Astrocyte (in vitro differentiated cells and primary cell): ENCODE results near the gene PTMA.

Source experiments
- EZH2 ChIP-seq: IDR thresholded peaks from 2 replicates; pipeline ENCODE4 v1.6.1; 2012; ENCODE audit warnings: mild to moderate bottlenecking, low read length, inconsistent platforms; ENCODE audit not compliant: insufficient read depth
- TF ChIP-seq, protein P1 (sequence below): IDR thresholded peaks from 2 replicates; pipeline ENCODE4 v1.5.1; 2011; ENCODE audit warnings: low read depth, mild to moderate bottlenecking, inconsistent platforms, low read length, moderate library complexity; ENCODE audit not compliant: insufficient read depth

GRCh38 chr2:231699006-231699405 lies 9.3 kb upstream of the PTMA start:
- TF ChIP-seq, protein P1, sequence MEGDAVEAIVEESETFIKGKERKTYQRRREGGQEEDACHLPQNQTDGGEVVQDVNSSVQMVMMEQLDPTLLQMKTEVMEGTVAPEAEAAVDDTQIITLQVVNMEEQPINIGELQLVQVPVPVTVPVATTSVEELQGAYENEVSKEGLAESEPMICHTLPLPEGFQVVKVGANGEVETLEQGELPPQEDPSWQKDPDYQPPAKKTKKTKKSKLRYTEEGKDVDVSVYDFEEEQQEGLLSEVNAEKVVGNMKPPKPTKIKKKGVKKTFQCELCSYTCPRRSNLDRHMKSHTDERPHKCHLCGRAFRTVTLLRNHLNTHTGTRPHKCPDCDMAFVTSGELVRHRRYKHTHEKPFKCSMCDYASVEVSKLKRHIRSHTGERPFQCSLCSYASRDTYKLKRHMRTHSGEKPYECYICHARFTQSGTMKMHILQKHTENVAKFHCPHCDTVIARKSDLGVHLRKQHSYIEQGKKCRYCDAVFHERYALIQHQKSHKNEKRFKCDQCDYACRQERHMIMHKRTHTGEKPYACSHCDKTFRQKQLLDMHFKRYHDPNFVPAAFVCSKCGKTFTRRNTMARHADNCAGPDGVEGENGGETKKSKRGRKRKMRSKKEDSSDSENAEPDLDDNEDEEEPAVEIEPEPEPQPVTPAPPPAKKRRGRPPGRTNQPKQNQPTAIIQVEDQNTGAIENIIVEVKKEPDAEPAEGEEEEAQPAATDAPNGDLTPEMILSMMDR: no peak
- no peak for TF ChIP-seq EZH2
